AML-193 (cell line): Measurements from ENCODE around the gene RAB6A.

Source experiments
- DNase-seq, 2 experiments: peaks; one replicate each; lab custom pipeline; 2025; lab: John Stamatoyannopoulos, UW

The RAB6A gene

GRCh38 chr11:73653996-73654395 lies 106.9 kb downstream of the RAB6A start:
- DNase-seq = no peak

DNA sequence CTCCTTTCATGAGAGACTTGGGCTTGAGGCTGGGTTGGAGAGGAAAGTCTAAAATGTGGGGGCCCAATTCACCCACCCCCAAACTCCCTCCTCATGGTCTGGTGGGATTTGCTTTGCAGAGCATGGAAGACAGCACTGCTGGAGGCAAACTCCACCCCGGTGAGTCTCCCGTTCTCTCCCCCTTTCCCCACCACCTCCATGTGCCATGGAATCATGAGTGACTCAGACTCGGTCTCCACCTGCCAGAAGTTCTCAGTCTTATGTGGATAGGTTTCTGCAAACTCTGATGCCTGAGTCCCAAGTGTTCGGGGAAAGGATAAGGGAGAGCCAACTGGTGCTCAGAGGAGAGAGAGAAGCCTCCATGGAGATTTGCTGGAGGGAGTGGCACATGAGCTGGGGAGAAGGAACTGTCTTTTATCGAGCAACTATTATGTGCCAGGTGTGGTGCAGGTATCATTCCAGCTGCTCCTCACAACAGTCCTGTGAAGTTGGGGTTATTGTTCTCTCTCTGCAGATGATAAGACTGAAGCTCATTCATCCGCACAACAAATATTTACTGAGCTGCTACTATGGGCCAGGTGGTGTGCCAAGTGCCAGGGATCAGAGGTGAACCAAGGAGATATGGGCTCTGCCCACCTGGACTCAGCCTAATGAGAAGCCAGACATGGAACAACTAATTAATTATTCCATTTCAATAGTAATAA lies 107.9 kb downstream of the RAB6A start:
- DNase-seq = no peak

DNA sequence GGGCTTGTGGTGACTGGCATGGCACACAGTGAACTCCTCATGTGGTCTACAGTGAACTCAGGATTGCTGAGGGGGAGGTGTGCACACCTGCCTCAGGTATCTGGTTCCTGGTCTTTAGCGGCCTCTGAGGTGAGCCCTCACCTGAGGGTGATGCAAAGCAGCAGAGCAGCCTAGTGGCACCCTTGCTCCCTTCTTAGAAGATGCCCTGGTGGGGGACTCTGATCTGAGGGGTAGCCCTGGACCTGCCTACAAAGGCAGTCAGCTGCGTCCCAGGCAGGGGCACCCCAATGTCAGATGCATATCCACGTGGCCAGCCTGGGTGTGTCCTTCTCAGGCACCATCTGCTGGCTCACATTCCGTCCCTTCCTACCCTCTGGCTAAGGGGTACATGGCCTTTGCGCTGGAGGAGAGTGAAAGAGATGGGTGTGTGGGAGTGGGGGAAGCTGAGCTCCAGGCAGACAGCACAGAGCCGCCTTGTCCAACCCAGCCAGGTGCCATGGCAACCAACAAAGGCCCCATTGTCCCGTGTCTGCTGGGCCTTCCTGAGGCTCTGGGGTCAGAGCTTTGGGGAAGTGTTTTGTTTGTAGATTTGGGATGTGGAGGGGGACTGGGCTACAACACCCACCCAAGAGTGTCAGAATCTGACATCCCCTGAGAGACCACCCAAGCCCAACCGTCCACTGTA lies 108.7 kb downstream of the RAB6A start:
- DNase-seq = no peak

- no peak for DNase-seq
These were observed 109.2 kb downstream of the RAB6A start for GRCh38 chr11:73651661-73652045.

- DNase-seq = no peak
These were observed 109.6 kb downstream of the RAB6A start for GRCh38 chr11:73651252-73651651.

GRCh38 chr11:73650400-73650799 lies 110.5 kb downstream of the RAB6A start:
- no peak for DNase-seq

- no peak for DNase-seq
These were observed 111.7 kb downstream of the RAB6A start for GRCh38 chr11:73649206-73649605.

DNA sequence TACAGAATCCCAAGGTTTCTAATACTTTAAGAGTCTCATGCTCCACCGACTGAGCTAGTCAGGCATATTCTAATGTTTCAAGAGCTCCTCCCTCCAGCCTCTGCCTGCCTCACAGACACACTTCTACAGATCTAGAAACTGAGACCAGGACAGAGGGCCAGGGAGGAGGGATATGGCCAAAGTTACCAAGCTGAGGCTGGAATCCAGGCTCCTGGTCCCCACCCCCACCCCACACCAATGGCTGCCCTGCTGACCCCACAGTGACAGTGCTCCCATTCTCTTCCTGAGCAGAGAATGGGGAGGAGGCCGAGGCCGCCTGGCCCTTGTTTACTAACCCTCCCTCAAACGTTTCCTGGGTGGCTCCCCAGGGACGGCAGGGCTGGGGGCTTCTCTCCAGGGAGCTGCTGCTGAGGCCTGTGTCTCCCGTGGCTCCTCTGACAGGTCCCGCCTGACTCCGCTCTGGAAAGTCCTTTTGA lies 112.3 kb downstream of the RAB6A start:
- no peak for DNase-seq

- DNase-seq = no peak
These were observed 112.8 kb downstream of the RAB6A start for GRCh38 chr11:73648121-73648520.

GRCh38 chr11:73647459-73648100 lies 113.3 kb downstream of the RAB6A start:
- DNase-seq = peak; percentile 20 to 42

GRCh38 chr11:73645972-73646631 lies 114.8 kb downstream of the RAB6A start, which contains the start of gene PLEKHB1:
PLEKHB1 (plus strand) TSS chr11:73646581; CDS start chr11:73646609, 28 bp downstream.
- DNase-seq = no peak

- DNase-seq = no peak
These were observed 115.5 kb downstream of the RAB6A start for GRCh38 chr11:73645121-73645969.

DNA sequence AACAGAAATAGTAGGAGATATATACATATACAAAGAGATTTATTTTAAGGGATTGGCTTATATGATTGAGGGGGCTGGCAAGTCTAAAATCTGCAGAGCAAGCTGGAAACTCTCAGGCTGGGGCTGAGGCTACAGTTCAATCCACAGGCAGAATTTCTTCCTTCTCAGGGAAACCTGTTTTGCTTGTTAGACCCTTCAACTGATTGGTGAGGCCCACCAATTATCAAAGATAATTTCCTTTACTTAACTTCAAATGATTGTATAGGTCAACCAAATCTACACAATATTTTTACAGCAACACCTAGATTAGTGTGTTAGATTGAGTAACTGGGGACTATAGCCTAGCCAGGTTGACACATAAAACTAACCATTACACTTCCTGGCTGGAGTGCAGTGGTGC lies 119.2 kb downstream of the RAB6A start:
- no peak for DNase-seq

DNA sequence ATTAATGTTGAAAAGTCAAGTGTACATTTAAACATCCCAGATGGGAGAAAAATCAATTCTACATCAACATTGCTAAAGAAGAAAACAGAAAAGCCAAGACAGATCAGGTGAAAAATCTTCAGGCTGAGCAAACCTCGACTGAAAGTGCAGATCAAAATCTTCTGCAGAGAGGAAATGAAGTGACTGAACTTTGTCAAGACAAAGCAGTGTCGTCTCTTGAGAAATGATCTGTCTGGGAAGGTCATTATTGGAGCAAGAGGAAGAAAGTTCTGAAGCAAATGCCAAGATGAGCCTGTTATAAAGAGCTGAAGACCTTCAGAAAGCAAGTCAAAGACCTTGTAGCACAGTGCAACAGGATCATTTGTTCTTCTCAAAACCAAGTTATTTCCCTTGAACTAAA lies 120.3 kb downstream of the RAB6A start:
- no peak for DNase-seq

GRCh38 chr11:73637012-73637411 lies 123.9 kb downstream of the RAB6A start:
- no peak for DNase-seq

DNA sequence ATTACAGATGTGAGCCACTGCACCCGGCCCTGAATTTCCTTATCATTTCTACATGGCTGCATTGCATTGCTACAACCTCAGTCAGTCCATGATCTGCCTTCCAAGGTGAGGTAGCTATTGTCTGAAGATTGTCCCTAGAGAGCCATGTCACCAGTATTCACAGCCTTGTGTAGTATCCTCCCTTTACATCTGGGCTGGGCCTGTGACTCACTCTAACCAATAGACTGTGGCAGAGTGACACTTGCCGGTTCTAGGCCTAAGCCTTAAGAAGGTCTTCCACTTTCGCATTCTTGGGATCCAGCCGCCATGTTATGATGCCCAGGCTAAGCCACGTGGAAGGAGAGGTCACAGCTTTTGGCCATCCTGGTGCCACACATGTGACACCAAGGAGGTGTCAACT lies 124.6 kb downstream of the RAB6A start:
- DNase-seq = no peak

DNA sequence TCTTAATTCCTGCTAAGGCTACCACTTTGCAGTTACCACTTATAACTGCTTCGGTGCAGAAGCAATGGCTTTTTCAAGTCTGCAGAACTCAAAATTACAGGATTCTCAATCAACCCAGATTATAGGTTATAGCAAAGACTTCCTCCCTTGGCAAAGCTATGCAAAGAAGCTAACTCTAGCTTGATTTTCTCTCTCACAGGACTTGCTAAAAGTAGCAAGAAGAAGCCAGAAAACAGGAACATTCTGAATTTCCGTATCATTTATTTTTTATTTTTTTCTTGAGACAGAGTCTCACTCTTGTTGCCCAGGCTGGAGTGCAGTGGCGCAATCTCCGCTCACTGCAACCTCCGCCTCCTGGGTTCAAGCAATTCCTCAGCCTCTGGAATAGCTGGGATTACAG lies 125.2 kb downstream of the RAB6A start:
- DNase-seq = no peak

DNA sequence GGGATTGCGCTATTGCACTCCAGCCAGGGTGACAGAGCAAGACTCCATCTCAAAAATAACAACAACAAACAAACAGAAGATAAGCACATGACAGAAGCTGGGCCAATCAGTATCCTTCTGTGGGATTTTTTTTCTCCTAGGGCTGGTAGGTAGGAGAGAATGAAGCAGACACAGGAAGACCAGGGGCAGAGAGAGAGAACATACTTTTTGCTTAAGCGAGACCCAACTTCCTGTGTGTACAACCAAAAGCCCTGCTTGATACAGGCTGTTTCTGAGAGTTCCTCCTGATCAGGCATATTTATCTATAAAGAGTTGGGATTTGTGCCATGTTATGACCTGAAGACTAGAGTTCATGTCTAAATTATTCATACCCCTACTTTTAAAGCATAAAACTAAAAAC lies 126.9 kb downstream of the RAB6A start:
- no peak for DNase-seq

- DNase-seq = no peak
These were observed 127.9 kb downstream of the RAB6A start for GRCh38 chr11:73632996-73633395.

GRCh38 chr11:73629907-73630306 lies 131.0 kb downstream of the RAB6A start:
- DNase-seq = no peak

DNA sequence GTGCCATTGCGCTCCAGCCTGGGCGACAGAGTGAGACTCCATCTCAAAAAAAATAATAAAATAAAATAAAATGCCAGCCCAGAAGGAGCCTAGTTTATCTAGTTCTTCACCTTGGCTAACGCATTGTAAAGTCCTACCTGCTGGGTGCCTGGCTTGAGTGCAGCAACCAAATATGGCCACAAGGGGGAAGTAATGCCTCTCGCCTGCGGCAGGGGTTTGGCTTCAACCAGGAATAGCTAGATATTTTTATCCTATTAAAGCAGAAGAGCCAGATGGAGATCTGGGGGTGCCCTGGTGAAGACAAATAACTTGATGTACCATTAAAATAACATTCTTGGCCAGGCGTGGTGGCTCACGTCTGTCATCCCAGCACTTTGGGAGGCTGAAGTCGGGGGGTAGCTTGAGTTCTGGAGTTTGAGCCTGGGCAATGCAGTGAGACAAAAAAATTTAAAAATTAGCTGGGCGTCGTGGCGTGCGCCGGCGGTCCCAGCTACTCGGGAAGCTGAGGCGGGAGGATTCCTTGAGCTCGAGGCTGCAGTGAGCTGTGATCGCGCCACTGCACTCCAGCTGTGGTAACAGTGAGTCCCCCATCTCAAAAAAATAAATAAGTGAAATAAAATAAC lies 135.1 kb downstream of the RAB6A start:
- DNase-seq = peak; percentile 70
